Measurements from ENCODE around the gene CEP164.
"Not testable (repeated sequence)": the region's sequence is repeated elsewhere in the genome, so short reads cannot be mapped to it uniquely, and the experiment has no call there.

The CEP164 gene

DNA sequence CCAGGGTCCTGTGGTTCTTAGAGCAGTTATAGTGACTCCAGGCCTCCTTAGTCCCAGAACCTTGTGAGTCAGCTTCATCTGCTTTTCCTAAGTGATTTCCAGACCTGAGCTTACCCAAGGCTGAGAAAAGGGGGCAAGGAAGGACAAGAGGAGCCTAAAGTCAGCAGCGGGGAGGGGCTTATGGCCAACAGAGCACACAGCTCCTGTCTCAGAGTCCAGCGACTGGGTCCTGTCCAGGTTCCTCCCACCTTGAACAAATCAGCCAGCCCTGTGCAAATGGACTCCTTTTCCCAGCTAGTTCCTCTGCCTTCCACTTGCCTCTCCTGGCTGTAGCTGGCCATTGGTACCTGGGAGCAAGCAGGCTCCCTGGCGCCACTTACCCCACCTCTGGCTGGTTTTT lies 22.5 kb upstream of the CEP164 start:
- DNase-seq (ENCODE audit: low read depth): no peak

DNA sequence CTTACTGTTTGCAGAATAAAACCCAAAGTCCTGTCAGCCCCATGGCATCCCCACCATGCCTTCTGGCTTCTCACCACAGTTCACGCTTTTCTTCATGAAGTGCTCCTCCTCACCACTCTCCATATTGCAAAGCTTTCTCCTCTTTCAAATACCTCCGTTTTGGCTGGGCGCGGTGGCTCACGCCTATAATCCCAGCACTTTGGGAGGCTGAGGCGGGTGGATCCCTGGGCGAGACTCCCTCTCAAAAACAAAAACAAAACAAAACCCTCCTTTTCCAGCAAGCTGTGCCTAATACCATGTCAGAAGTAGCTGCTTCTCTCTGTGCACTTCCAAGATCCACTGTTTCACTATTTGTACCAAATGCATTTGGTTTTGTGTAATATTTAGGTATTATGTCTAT lies 18.3 kb upstream of the CEP164 start:
- no peak for DNase-seq (ENCODE audit: low read depth)

DNA sequence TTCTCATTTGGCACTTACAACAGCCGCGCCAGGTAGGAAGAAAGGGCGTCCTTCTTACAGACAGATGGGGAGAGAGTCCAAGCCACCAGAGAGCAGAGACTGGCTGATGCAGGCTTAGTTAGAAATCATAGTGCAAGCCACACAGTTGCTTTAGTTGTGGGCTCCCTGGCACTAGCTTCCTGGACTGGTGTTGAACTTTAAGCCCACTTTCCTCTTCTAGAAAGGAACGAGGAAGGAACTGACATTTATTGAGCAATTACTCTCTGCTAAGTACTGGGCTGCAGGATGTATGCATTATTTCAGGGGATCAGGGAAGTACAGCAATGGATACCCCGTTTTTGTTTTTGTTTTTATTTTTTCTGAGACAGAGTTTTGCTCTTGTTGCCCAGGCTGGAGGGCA lies 14.6 kb upstream of the CEP164 start:
- no peak for DNase-seq (ENCODE audit: low read depth)

DNA sequence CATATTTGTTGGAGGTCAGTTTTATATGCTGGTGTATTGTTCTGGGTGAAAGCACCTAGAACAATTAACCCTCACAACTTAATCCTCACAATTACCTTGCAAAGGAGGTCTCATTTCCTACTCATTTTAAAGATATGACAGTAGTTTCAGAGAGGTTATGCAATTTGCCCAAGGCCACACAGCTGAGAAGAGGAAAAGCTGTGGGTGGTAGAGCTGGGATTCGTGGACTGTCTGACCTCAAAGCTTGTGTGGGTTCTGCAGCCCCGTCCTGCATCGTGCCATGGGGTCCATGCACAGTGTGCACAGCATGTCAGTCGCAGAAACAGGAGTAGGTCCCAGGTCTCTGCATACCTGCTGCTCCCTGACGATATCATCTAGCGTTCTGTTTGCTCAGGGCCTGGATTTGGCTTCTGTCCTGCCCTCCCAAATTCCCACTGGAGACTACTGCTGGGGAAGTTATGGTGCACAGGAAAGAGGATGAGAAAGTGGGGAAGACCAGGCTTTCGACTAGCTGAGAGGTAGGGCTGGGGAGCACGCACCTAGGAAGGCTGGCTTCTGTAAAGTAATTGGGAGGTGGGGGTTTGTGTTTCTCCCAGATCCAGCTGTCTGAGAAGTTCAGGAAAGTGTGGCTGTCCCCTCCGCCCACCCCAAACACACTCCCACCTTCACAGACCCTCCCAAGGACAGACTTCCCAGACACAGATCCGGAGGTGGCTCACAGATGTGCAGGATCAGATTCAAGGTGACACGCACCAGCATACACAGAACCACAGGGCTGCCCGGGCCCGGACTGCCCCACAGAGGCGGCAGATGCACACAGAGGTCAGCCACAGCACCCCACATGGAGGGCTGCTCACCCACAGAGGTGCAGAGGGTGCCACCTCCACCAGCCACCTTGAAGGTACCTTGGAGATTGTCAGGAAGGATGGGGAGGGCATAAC lies 13.6 kb upstream of the CEP164 start:
- no peak for DNase-seq (ENCODE audit: low read depth)

DNA sequence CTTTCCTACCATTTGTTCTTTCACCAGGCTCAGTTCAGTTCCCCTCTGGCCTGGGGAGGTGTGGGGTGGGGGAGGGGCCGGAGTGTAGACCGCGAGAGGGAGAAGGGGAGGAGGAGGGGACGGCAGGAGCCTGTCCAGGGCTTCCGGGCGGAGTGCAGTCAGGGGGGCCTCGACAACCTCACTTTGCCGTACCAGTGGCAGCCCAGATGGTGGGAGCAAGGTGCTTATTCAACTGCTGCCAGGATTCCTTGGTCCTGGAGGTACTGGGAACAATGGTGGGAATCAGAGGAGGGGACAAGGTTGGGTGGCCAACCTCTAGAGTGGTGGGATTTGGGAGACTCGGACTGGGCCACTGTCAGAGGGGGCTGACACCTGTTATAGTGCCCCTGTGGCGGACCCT lies 12.8 kb upstream of the CEP164 start:
- DNase-seq (ENCODE audit: low read depth): no peak

DNA sequence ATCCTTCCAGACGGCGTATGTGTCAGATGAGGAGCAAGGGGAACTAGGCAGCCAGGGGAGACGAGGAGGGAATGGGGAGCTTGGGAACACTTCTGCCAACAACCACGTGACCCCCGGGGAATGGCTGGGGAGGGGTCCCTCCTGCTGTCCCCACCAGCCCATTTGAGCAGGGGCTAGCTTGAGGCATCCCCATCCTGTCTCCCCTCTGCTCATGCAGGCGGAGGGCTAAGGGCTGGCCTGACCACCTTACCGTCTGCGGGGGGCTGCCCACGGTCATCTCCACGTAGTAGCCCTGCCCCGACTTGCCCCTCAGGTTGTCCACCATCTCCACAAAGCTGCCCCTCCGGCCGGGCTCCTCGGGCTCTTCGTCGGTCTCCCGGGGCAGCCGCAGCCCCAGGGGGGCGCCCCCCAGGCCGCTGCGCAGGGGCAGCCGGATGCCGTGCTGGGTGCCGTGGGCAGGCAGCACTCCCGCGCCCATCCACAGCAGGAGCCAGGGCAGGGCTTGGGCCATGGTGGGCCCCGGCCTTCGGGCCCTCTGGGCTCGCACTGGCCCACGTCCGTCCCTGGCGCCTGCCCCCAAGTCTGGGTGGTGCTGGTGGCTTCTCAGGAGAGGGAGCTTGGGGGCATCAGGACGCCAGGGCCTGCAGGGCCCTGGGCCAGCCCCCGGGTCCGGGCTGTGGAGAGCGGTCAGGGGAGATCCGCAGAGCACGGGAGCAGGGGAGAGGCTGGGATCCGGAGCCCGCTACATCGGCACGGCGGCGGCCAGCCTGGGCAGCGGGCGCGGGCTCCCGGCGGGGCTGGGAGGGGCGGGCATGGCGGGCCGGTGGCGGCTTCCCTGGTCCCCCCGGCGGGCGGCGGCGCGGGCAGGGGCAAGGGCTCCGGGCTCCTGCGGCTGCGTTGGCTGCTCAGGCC lies 12.1 kb upstream of the CEP164 start:
- DNase-seq (ENCODE audit: low read depth): no peak

DNA sequence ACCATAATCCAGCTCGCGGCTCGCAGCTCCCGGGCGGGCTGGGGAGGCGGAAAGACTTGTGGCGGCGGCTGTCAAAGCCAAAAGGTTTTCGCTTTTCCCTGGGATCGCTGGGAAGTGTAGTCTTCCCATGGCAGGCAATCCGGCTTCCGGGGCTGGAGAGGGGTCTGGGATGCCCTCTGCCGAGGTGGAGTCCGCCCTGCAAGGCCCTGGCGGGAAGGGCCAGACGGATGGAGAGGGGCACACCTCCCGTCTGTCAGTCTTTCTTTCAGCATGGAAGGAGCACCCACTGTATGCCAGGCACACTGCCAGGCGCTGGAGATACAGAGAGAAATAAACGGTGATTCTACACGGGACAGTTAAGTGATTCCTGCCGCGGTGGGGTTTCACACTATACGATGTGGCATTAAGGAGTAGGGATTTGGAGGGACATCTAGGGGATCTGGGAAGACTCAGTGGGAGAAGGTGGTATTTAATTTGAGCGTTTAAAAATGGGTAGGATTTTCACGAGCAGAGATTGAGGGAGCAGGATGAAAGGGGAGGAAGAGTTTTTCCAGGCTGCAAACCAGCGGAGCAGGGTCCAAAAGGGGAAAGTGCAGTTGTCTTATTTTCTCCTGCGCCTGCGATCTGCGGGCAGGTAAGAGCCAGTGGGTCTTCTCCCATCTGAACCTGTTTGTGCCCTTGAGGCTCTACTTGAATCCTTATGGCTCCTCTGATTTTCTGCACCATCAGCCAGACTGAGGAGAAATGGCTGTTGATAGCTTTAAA lies 11.3 kb upstream of the CEP164 start, which contains the start of gene BACE1:
BACE1 (minus strand) TSS at position 60 of the 765 bp plus-strand sequence. CDS start 461 bp downstream, outside the sequence.
- peak; percentile 39 for DNase-seq (ENCODE audit: low read depth)

DNA sequence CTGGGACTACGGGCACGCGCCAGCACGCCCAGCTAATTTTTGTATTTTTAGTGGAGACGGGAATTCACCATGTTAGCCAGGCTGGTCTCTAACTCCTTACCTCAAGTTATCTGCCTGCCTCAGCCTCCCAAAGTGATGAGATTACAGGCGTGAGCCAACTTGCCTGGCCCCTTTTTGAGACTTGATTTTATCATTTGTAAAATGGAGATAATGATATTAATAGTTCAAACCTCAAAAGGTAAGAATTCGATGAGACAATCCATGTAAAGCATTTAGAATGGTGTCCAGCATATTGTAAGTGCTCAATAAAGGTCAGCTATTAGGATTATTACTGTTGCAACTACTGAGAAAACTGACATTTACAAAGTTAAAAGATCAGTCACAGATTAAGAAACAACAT lies 8.9 kb upstream of the CEP164 start:
- DNase-seq (ENCODE audit: low read depth): no peak

DNA sequence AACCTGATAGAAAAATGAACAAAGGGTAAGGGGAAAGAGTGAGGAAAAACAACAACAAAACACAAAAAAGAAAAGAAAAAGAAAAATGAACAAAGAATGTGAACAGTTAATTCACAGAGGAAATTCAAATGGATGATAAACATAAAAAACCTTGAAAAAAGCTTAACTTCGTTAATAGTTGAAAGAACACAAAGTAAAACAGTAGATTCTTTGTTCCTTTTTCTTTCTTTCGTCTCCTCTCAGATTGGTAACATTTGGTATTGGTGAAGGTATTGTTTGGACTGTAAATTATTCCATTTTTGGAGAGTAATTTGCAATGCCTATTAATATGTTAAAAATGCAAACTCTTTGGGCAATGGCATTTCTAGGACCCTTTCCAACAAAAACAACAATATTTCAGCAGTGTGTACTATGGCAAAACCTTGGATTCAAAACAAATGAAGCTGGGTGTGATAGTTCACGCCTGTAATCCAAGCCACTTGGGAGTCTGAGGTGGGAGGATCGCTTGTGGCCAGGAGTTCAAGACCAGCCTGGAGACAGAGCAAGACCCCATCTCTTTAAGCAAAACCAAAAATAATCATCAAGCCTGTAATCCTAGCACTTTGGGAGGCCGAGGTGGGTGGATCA lies 8.3 kb upstream of the CEP164 start:
- DNase-seq (ENCODE audit: low read depth): peak; percentile 73

DNA sequence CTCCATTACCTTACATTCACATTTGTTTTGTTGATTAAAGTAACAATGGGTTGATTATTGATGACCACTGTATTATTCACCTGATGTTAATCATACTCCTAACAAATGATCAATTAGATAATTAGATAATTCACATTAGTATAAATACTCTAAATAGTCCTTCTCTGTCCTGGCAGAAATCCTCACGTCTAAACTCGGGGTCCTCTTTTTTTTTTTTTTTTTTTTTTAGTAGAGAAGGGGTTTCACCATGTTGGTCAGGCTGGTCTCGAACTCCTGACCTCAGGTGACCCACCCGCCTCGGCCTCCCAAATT lies 443 bp upstream of the CEP164 start:
- DNase-seq (ENCODE audit: low read depth): not testable (repeated sequence)

DNA sequence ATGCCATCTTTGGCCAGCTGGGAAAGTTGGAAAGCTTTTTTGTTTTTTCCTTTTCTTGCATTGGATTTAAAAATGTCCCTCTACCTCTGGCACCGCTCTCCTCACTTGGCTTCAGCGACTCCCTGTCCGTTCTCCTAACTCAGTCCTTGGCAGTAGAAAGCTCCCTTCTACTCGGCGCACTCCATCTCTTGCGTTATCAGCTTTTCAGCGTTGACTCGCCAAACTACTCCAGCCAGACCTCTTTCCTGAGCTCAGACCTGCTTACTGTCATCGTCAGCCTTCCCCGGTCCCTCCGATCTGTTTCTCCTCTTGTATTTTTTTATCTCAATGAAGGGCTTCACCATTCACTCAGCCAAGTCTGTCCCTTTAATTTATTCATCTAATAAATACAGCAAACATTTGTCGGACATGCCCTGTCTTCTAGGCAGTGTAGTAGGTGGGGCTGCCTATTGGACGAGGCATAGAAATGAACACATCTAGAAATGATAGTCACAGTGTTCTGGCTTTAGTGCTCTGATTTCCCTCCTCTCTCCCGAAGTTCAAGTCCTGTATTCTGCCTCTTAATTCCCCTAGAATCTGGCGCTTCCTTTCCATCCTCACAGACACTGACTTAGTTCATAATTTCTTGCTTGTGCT lies 839 bp downstream of the CEP164 start:
- no peak for DNase-seq (ENCODE audit: low read depth)

DNA sequence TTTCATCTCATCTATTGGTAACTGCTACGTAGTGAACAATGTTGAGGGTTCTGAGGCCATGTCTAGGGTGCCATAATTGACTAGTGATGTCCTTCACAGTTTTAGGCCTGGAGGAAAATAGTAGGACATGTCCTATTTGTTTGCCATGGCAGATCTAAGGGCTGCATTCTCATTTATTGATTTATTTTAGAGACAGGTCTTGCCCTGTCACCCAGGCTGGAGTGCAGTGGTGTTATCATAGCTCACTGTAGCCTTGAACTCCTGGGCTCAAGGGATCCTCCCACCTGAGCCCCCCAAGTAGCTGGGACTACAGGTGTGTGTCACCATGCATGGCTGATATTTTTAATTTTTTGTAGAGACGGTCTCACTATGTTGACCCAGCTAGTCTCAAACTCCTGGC lies 5.2 kb downstream of the CEP164 start:
- DNase-seq (ENCODE audit: low read depth): no peak

DNA sequence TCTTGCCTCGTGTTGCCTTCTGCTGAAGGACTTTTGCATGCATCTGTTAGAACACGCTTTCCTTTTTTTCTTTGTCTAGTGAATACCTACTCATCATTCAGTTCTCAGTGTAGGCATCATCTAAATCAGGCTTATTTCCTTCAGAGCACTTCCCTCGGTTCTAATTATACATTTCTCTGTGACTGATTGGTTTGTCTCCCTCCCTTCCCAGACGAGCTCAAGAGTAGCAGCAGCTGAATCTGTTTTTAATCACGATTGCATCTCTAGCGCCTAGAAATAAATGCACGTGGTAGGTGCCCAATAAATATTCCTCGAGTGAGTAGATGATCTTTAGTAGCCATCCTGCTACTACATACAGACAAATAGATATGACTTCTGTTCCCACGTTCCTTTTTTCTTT lies 6.3 kb downstream of the CEP164 start:
- DNase-seq (ENCODE audit: low read depth): no peak

DNA sequence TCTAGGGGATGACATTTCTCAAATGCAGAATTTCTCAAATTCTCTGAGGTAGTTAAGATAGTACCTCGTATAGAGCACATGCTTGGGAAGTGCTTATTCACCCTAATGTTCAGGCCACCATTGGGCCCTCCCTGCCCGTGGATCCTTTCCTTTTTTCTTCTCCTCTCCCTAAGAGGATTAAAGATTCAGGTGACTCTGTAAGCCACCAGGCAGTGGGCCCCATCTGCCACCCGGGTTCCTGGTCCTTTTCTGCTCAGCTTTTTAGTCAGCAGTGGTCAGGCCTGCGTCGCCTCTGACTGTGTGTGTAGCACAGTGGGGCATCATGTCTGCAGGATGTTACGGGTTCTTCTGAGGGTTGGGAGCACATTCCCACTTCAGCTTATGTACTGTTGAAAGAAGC lies 7.2 kb downstream of the CEP164 start:
- DNase-seq (ENCODE audit: low read depth): no peak

DNA sequence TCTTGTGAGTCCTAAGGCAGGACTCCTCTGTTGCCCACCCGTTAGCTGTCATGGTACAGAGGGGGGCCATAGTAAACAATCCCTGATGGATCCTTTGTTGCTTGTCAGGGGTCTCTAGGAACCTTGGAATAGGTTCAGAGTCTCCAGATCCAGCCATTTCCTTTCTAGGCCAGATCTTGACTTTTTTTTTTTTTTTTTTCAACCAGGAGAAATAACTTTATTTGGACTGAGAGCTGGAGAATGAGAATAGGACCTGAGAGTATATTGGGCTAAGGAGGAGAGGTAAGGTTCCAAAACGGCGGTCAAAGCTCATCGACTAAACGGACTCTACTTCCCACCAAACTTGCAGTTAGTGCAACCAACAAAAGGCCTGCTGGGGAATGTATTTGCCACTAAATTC lies 7.7 kb downstream of the CEP164 start:
- no peak for DNase-seq (ENCODE audit: low read depth)

DNA sequence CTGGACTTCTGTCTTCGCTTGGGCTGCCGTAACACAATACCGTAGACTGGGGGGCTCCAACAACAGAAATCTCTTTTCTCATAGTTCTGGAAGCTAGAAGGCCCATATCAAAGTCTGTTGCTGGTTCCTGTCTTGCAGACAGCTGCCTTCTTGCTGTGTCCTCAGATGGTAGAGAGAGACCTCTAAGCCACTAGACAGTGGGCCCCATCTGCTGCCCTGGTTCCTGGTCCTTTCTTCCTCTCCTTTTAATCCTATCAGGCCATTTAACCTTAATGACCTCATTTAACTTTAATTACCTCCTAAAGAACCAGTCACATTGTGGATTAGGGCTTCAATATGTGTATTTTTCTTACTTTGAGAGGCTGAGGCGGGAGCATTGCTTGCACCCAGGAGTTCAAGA lies 9.4 kb downstream of the CEP164 start:
- DNase-seq (ENCODE audit: low read depth): no peak

DNA sequence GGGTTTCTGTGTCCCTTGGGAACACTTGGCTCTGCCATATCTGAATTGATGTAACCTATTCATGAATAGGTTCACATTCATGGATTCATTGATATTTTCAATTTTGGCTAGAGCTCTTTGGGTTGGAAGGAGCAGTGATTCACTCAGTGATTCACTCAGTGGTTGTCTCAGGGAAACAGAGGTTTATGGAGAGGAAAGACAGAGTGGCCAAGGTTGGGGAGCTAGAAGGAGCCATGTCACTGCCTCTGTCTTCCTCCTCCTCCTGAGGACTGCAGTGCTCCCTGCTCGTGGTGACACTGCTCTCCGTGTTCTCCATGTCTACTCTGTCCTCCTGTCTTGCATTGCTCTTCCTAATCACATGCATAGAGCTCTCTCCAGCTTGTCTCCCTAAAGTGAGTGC lies 17.4 kb downstream of the CEP164 start:
- no peak for DNase-seq (ENCODE audit: low read depth)

DNA sequence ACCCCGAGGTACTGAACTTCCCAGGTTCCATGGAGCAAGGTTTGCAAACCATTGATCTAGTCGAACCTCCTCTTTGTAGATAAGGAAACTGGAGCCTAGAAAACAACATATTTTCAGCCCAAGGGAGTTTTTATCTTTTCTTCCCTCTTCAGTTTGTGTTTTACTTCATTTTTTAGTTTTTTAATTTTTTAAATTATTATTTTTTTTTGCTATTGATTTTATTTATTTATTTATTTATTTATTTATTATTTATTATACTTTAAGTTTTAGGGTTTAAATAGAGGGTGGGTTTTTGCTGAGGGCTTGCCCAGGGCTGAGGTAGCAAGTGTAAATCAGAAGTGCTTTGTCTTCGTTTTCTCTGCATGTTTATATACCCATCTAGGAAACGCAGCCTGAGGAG lies 26.9 kb downstream of the CEP164 start:
- DNase-seq (ENCODE audit: low read depth): no peak

DNA sequence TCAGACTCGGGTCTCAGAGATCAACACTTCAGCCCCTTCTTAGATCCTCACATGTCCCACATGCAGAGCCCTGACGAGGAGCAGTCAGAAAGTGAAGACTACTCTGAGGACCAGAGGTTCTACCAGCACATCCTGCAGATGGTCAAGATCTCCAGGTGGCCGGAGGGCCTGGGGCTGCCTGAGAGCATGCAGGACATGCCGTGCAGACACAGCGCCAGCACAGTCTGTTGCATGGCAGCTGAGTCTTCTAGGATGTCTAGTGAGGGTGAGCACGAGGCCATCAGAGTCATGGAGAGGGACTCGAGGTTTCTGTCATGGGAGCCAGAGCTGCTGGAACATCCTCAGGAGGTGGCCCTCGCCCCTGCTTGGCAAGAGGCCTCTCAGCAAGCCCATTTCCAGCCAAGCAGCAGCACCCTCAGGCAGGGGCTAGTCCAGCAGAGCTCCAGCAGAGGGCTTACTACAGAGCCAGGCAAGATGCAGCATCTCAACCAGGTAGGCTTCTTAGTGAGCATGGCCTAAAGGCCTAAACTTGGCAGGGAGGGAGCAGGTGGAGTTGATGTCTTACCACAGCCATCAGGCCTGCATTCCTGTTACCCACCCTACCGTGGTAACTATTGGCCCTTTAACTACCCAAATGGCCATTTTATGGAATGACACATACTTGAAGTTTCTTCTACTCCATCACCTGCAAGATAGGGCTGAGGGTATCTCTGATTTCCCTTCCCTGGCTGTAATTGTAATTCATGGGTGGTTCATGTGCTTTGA lies 28.7 kb downstream of the CEP164 start:
- no peak for DNase-seq (ENCODE audit: low read depth)

DNA sequence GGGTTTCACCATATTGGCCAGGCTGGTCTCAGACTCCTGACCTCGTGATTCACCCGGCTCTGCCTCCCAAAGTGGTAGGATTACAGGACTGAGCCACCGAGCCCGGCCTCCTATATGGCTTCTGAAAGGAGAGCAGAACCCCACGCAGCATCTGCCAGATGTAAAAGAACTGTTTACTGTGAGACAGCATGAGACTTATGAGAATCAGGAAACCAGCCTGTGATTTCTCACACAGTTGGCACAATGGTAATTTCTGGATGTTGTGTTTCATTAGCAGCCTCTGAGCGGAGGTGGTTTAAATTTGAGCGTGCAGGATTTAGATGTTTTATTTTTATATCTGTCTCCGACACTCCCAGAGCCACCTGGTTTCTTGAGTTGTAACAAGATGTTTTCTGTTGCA lies 33.8 kb downstream of the CEP164 start:
- no peak for DNase-seq (ENCODE audit: low read depth)

DNA sequence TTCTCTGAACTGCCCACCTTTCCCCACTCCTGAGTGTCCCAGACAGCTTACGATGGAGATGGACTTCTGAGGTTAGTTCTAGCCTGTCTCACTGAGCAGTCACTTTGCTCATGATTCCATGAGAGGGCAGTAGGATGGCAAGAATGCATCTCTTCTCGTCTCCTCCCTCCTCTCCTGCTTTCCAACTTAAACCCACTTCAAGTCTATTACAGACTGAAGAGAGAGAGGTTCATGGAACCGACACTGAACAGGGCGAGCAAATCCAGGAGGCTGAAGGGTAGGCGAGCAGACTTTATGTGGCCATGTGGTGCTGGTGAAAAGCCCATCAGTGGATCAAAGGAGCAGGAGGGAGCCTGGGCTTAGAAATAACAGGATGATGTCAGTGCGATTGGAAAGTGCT lies 38.6 kb downstream of the CEP164 start:
- no peak for DNase-seq (ENCODE audit: low read depth)
